Muscle of back (tissue), 11 donors: ENCODE measurements around the gene KCNJ5. TPM values are rescaled to one million over a fixed set of nuclear protein-coding genes. Genes with fewer than 3 reads are reported as not detected.
A peak's percentile ranks its signal among the peaks of the same experiment; 100 is the strongest.

ENCODE experiments used
- DNase-seq, 3 donors: peaks; one replicate each; pipeline versions ENCODE4 v3.0.0 to v3.0.0-alpha.2; 2013
- polyA plus RNA-seq, 10 donors: library from polyadenylated mRNA; unstranded; fragments of 120-200 nt; gene quantifications; one replicate each; pipeline ENCODE4 v1.2.1, GENCODE V29; 2013; ENCODE audit not compliant: insufficient read length in 10 of 10

KCNJ5 gene
- polyA plus RNA-seq, 10 donors = 0.45 to 2.8 (median 0.66) TPM

GRCh38 chr11:128929991-128930390, 38.8 kb downstream of the KCNJ5 start:
- DNase-seq = peak in 2 of 3 donors; percentile 30 to 62

- DNase-seq = no peak
These were observed 39.9 kb downstream of the KCNJ5 start for GRCh38 chr11:128931066-128931465.

- peak in 1 of 3 donors; percentile 59 for DNase-seq
These were observed 40.5 kb downstream of the KCNJ5 start for GRCh38 chr11:128931668-128932067.

- no peak for DNase-seq
These were observed 42.5 kb downstream of the KCNJ5 start for GRCh38 chr11:128933481-128934178.

GRCh38 chr11:128934351-128934750, 43.2 kb downstream of the KCNJ5 start:
- DNase-seq = no peak

- DNase-seq = no peak
These were observed 43.8 kb downstream of the KCNJ5 start for GRCh38 chr11:128934926-128935325.

- no peak for DNase-seq
These were observed 45.6 kb downstream of the KCNJ5 start for GRCh38 chr11:128936606-128937251.

GRCh38 chr11:128937480-128937879, 46.3 kb downstream of the KCNJ5 start:
- no peak for DNase-seq

- no peak for DNase-seq
These were observed 47.2 kb downstream of the KCNJ5 start for GRCh38 chr11:128938156-128938885.

- DNase-seq = no peak
These were observed 48.4 kb downstream of the KCNJ5 start for GRCh38 chr11:128939591-128939990.

GRCh38 chr11:128940156-128940555, 49.0 kb downstream of the KCNJ5 start:
- DNase-seq = no peak

- no peak for DNase-seq
These were observed 49.4 kb downstream of the KCNJ5 start for GRCh38 chr11:128940603-128941002.

- DNase-seq = no peak
These were observed 50.0 kb downstream of the KCNJ5 start for GRCh38 chr11:128941110-128941509.

- no peak for DNase-seq
These were observed 50.6 kb downstream of the KCNJ5 start for GRCh38 chr11:128941573-128942271.

- DNase-seq = no peak
These were observed 51.1 kb downstream of the KCNJ5 start for GRCh38 chr11:128942272-128942612.

GRCh38 chr11:128942817-128943427, 51.8 kb downstream of the KCNJ5 start, which contains the start of gene TP53AIP1:
TSS of gene TP53AIP1 (minus strand) at chr11:128942871. CDS start at chr11:128937818, 5,053 bp downstream.
- peak in 2 of 3 donors; percentile 39 to 71 for DNase-seq

GRCh38 chr11:128943428-128943976, 52.3 kb downstream of the KCNJ5 start:
- DNase-seq = no peak

GRCh38 chr11:128946648-128947047, 55.5 kb downstream of the KCNJ5 start:
- no peak for DNase-seq

- no peak for DNase-seq
These were observed 56.6 kb downstream of the KCNJ5 start for GRCh38 chr11:128947773-128948172.

GRCh38 chr11:128948583-128948982, 57.4 kb downstream of the KCNJ5 start:
- no peak for DNase-seq

GRCh38 chr11:128949791-128950454, 58.8 kb downstream of the KCNJ5 start:
- no peak for DNase-seq
